ENCODE measurements around the gene FBXW7. TPM values are rescaled to one million over a fixed set of nuclear protein-coding genes. Genes with fewer than 3 reads are reported as not detected.

FBXW7 gene
- total RNA-seq, 3 donors from 2014 or later, result 38.5 to 48.6 (median 39.4) TPM

GRCh38 chr4:152454398-152455011, 81.4 kb downstream of the FBXW7 start:
- H3K4me1 ChIP-seq (ENCODE audit: low read depth), result peaks cover 6% of the 10 kb centered on the region
- no peak for DNase-seq
- intact Hi-C loops (cut with DNase I, micrococcal nuclease), result no loop called here
- no peak for TF ChIP-seq CTCF (IDR thresholded peaks at IDR 0.05)
- no peak for ATAC-seq
- H3K36me3 ChIP-seq (ENCODE audit: low read depth), result no peaks in the 10 kb centered on the region
- H3K4me3 ChIP-seq, result no peak overlapping the region
- no peaks in the 10 kb centered on the region for H3K9me3 ChIP-seq

- DNase-seq (no peak), ATAC-seq (no peak)
- no peak for TF ChIP-seq CTCF (IDR thresholded peaks at IDR 0.05)
- Histone ChIP-seq H3K36me3 (ENCODE audit: low read depth) (no peaks in the 10 kb centered on the region), H3K4me1 (ENCODE audit: low read depth) (no peaks in the 10 kb centered on the region), H3K4me3 (no peak overlapping the region), H3K9me3 (no peaks in the 10 kb centered on the region)
- intact Hi-C loops (cut with DNase I, micrococcal nuclease), result no loop called here
These were observed 84.4 kb downstream of the FBXW7 start for GRCh38 chr4:152451496-152451895.

- intact Hi-C loops (cut with DNase I, micrococcal nuclease), result no loop called here
- ATAC-seq, result no peak
- no peak for TF ChIP-seq CTCF (IDR thresholded peaks at IDR 0.05)
- no peaks in the 10 kb centered on the region for H3K36me3 ChIP-seq (ENCODE audit: low read depth)
- no peaks in the 10 kb centered on the region for H3K4me1 ChIP-seq (ENCODE audit: low read depth)
- H3K9me3 ChIP-seq, result no peaks in the 10 kb centered on the region
- DNase-seq, result no peak
- H3K4me3 ChIP-seq, result no peak overlapping the region
These were observed 87.0 kb downstream of the FBXW7 start for GRCh38 chr4:152448854-152449253.

- no peaks in the 10 kb centered on the region for H3K36me3 ChIP-seq (ENCODE audit: low read depth)
- H3K4me1 ChIP-seq (ENCODE audit: low read depth), result no peaks in the 10 kb centered on the region
- H3K9me3 ChIP-seq, result no peaks in the 10 kb centered on the region
- intact Hi-C loops (cut with DNase I, micrococcal nuclease), result no loop called here
- no peak for TF ChIP-seq CTCF (IDR thresholded peaks at IDR 0.05)
- no peak overlapping the region for H3K4me3 ChIP-seq
- no peak for DNase-seq
- no peak for ATAC-seq
These were observed 87.7 kb downstream of the FBXW7 start for GRCh38 chr4:152448038-152448707.

DNA sequence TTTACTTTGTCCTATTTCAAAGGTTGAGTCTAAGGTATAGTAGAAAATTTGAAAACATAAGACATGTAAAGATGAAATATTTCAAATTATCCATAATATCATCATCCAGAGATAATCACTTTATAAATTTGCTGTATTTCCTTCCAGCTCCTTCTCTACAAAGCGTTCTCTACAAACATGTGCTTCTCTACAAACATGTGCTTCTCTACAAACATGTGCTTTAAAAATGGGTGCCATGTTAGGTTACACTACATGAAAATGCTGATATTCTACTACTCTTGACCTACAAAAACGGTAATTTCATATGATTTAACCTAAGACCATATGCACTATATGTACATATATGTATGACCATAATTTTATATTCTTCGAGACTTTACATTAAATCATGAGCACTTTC, 92.0 kb downstream of the FBXW7 start:
- no peak for TF ChIP-seq CTCF (IDR thresholded peaks at IDR 0.05)
- intact Hi-C loops (cut with DNase I, micrococcal nuclease), result no loop called here
- DNase-seq, result no peak

More for the DNA sequence above, 92.0 kb downstream of the FBXW7 start:
- no peaks in the 10 kb centered on the region for H3K36me3 ChIP-seq (ENCODE audit: low read depth)
- H3K4me1 ChIP-seq (ENCODE audit: low read depth), result no peaks in the 10 kb centered on the region
- H3K4me3 ChIP-seq, result no peak overlapping the region
- H3K9me3 ChIP-seq, result no peaks in the 10 kb centered on the region
- ATAC-seq, result no peak

Data from mucosa of descending colon (tissue), 3 donors.